Measurements from ENCODE around the gene C4A.
"Not testable (repeated sequence)": the region's sequence is repeated elsewhere in the genome, so short reads cannot be mapped to it uniquely, and the experiment has no call there.

DNA sequence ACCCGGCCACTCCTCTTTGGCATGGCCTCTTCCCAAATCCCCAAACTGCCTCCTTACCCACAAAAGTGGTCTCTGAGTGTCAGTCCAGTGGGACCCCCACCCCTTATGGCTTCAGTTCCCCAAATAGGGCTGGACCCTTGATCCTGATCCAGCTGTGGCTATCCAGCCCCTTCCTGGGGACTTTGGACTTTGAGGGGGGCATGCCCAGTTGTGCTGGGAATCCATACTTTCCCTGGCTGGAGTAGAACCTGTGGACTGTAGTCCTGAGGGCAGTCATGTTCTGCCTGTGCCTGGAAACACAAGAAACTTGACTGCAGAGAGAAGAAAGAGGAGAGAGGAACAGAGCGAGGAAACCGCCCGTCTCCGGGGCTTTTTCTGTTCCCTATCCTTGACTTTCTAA is 55.3 kb downstream of the C4A start:
- TF ChIP-seq ZNF644 (CRISPR knock-in tag; IDR thresholded peaks at IDR 0.05; ENCODE audit: low read depth); ATF1 (CRISPR knock-in tag; IDR thresholded peaks at IDR 0.05); TP53 (CRISPR knock-in tag; conservative IDR thresholded peaks at IDR 0.05); POLR2AphosphoS5 (IDR thresholded peaks at IDR 0.05; ENCODE audit: low read depth, low read length); ZNF780A (CRISPR knock-in tag; IDR thresholded peaks at IDR 0.05); ZNF44 (CRISPR knock-in tag; IDR thresholded peaks at IDR 0.05); ZSCAN20 (CRISPR knock-in tag; IDR thresholded peaks at IDR 0.05; ENCODE audit: borderline replicate concordance); HDAC6 (IDR thresholded peaks at IDR 0.05; ENCODE audit: low read depth, low read length); TGIF2 (CRISPR knock-in tag; IDR thresholded peaks at IDR 0.05); CENPX (CRISPR knock-in tag; IDR thresholded peaks at IDR 0.05): not testable (repeated sequence)
- TF ChIP-seq, protein P1, sequence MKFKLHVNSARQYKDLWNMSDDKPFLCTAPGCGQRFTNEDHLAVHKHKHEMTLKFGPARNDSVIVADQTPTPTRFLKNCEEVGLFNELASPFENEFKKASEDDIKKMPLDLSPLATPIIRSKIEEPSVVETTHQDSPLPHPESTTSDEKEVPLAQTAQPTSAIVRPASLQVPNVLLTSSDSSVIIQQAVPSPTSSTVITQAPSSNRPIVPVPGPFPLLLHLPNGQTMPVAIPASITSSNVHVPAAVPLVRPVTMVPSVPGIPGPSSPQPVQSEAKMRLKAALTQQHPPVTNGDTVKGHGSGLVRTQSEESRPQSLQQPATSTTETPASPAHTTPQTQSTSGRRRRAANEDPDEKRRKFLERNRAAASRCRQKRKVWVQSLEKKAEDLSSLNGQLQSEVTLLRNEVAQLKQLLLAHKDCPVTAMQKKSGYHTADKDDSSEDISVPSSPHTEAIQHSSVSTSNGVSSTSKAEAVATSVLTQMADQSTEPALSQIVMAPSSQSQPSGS (CRISPR knock-in tag; IDR thresholded peaks at IDR 0.05), result not testable (repeated sequence)
- TF ChIP-seq, protein P2, sequence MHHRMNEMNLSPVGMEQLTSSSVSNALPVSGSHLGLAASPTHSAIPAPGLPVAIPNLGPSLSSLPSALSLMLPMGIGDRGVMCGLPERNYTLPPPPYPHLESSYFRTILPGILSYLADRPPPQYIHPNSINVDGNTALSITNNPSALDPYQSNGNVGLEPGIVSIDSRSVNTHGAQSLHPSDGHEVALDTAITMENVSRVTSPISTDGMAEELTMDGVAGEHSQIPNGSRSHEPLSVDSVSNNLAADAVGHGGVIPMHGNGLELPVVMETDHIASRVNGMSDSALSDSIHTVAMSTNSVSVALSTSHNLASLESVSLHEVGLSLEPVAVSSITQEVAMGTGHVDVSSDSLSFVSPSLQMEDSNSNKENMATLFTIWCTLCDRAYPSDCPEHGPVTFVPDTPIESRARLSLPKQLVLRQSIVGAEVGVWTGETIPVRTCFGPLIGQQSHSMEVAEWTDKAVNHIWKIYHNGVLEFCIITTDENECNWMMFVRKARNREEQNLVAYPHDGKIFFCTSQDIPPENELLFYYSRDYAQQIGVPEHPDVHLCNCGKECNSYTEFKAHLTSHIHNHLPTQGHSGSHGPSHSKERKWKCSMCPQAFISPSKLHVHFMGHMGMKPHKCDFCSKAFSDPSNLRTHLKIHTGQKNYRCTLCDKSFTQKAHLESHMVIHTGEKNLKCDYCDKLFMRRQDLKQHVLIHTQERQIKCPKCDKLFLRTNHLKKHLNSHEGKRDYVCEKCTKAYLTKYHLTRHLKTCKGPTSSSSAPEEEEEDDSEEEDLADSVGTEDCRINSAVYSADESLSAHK (CRISPR knock-in tag; IDR thresholded peaks at IDR 0.05; ENCODE audit: borderline replicate concordance), result not testable (repeated sequence)
- TF ChIP-seq, protein P3, sequence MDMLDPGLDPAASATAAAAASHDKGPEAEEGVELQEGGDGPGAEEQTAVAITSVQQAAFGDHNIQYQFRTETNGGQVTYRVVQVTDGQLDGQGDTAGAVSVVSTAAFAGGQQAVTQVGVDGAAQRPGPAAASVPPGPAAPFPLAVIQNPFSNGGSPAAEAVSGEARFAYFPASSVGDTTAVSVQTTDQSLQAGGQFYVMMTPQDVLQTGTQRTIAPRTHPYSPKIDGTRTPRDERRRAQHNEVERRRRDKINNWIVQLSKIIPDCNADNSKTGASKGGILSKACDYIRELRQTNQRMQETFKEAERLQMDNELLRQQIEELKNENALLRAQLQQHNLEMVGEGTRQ (IDR thresholded peaks at IDR 0.05; ENCODE audit: low read depth, low read length), result not testable (repeated sequence)
- TF ChIP-seq, protein P3 (CRISPR knock-in tag; IDR thresholded peaks at IDR 0.05; ENCODE audit: borderline replicate concordance), result not testable (repeated sequence)
- TF ChIP-seq, protein P4, sequence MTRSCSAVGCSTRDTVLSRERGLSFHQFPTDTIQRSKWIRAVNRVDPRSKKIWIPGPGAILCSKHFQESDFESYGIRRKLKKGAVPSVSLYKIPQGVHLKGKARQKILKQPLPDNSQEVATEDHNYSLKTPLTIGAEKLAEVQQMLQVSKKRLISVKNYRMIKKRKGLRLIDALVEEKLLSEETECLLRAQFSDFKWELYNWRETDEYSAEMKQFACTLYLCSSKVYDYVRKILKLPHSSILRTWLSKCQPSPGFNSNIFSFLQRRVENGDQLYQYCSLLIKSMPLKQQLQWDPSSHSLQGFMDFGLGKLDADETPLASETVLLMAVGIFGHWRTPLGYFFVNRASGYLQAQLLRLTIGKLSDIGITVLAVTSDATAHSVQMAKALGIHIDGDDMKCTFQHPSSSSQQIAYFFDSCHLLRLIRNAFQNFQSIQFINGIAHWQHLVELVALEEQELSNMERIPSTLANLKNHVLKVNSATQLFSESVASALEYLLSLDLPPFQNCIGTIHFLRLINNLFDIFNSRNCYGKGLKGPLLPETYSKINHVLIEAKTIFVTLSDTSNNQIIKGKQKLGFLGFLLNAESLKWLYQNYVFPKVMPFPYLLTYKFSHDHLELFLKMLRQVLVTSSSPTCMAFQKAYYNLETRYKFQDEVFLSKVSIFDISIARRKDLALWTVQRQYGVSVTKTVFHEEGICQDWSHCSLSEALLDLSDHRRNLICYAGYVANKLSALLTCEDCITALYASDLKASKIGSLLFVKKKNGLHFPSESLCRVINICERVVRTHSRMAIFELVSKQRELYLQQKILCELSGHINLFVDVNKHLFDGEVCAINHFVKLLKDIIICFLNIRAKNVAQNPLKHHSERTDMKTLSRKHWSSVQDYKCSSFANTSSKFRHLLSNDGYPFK (CRISPR knock-in tag; IDR thresholded peaks at IDR 0.05; ENCODE audit: borderline replicate concordance), result not testable (repeated sequence)

All from HepG2 (cell line).